GF-D8 (cell line): ENCODE measurements around the gene SLC25A5.
"Not testable (repeated sequence)": the region's sequence is repeated elsewhere in the genome, so short reads cannot be mapped to it uniquely, and the experiment has no call there.

Source experiments
- DNase-seq: peaks from one replicate; lab custom pipeline; 2025; lab: John Stamatoyannopoulos, UW

The SLC25A5 gene

DNA sequence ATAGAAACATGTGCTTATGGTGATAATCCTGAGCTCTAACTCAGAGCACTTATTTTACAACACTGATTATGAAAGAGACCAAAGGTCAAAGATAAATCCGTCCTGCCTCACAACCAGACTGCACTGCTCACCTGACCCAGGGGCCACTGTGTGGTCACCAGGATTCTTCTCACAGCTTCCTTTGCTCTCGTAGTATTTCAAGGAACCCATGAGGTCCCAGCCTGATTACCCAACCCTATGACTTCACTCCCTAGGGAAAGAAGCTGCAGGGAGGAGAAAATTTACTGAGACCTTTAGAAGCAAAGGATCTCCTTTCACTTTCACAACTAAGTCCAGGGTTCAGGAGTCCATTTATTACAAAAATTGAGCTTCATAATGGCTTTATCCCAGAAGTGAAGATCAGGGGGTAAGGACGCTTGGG is 9.6 kb downstream of the SLC25A5 start:
- DNase-seq: peak; percentile 35

DNA sequence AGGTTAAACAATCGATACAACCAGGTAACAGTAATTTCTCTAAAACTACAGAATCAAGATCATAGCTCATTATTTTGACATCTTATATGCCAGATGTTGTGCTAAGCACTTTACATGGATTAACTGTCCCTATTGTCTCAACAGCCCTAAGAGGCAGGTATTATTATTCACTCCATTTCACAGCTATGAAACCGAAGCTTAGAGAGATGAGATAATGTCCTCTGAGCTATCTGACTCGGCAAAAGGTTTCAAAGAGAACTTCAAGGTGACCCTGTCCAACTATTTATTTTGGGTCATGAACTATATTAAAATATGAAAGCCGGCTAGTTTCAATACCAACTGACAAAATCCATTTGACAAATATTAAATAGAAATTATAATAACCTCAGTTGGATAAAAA is 10.3 kb downstream of the SLC25A5 start:
- no peak for DNase-seq

DNA sequence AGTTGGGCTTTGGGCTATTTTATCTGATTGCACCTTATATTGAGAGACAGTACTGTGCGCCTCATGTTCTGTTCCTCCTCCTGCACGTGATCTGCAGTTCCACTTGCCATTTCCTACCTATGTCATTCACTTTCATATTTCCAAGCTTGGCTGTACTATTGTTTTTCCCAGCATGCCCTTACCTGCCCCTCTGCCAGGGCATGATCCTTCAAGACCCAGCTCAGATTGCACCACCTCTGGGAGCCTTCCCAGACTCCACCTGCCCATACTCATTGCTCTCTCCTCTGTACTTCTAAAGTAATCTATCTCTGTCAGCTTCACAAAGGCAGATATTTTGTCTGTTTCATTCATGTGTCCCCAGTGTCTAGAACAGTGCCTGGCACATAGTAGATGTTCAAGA is 11.6 kb downstream of the SLC25A5 start:
- no peak for DNase-seq

DNA sequence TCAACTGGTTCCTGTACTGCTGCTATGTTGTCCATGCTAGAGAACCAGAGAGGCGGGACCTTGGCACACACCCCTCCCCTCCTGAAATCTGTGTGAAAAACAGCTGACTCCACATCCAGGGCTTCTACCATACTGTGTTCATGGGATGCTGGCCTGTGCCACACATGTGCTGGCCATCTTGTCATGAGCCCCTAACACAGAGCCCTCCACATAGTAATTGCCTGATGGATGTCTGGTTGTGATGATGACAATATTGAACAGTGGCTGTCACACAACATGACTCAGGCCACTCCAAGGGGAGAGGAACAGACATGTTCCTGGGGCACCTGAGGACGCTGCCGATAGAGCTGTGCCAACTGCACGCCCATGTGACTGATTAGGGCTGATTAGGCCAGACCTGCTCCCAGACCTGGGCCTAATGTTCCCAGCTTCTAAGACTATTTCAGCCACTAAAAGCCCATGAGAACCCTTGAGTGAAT is 13.1 kb downstream of the SLC25A5 start:
- no peak for DNase-seq

DNA sequence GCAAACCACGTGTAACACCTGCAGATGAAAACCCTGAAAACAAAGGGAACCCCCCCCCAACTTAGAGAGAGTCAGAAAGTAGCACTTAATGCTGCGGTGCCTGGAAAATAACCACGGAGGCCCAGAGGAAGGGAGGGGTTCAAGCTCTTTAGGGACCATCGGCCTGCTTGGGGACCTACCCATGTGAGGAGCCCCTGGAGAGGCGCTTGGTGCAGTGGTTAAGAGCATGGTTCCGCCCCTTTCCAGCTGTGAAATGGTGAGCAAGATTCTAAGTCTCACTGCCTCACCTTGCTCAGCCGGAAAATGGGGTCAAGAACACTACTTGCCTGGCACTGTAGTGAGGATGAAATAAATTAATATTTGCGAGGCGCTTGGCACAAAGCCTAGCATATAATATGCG is 13.8 kb downstream of the SLC25A5 start:
- no peak for DNase-seq

DNA sequence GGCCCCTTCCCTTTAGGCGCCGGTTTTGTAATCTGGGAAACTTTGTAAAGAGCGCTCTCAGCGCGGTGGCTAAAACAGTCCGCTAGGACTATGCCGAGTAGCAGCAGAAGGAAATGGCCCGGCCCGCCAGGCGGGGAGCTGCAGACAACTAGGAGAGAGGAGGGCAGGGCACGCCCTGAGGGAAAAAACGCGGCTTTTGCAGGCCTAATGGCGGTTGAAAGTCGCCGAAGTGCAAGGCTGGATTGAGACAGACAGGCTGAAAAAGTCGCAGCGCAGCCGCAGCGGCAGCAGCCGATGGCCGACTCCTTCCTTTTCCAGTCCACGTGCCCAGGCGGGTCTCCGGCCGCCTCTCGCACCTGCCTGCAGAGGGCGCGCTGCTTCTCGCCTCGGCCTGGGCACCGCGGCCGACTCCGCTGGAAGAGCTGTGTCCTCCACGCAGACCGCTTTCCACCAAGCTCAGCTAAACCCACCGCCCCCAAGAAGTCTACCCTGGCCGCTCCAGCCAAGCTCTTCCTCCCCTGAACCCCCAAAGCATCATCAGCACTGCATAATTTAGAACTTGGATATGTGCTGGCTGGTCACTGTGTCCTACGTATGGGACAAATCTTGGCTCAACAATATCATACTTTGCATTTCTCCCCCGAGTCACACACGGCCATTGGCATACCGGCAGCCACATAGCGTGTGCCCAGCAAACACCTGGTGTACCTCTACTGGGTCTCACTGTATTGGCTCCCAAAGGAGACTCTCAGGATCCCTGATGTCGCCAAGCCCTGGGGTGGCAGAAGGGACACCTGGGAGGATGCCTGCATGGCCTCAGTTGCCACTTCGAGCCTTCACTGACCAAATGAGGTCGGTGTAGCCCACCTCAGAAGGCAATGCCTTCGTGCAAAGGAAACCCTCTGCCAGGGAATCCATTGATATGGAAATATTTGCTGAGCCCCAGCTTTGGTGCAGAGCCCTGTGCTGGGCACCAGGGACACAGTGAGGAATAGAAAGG is 14.5 kb downstream of the SLC25A5 start:
- DNase-seq: peak; percentile 23

DNA sequence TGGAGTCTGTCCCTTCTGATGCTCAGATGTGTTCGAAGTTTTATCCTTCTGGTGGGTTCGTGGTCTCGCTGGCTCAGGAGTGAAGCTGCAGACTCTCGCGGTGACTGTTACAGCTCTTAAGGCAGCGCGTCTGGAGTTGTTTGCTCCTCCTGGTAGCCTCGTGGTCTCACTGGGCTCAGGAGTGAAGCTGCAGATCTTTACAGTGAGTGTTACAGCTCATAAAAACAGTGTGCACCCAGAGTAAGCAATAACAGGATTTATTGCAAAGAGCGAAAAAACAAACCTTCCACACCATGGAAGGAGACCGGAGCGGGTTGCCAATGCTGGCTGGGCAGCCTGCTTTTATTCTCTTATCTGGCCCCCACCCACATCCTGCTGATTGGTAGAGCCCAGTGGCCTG is 18.5 kb downstream of the SLC25A5 start:
- DNase-seq: no peak

DNA sequence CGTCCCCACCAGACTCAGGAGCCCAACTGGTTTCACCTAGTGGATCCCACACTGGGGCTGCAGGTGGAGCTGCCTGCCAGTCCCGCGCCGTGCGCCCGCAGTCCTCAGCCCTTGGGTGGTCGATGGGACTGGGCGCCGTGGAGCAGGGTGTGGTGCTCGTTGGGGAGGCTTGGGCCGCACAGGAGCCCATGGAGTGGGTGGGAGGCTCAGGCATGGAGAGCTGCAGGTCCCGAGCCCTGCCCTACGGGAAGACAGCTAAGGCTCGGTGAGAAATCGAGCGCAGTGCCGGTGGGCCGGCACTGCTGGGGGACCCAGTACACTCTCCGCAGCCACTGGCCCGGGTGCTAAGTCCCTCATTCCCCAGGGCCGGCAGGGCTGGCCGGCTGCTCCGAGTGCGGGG is 19.5 kb downstream of the SLC25A5 start:
- DNase-seq: not testable (repeated sequence)

DNA sequence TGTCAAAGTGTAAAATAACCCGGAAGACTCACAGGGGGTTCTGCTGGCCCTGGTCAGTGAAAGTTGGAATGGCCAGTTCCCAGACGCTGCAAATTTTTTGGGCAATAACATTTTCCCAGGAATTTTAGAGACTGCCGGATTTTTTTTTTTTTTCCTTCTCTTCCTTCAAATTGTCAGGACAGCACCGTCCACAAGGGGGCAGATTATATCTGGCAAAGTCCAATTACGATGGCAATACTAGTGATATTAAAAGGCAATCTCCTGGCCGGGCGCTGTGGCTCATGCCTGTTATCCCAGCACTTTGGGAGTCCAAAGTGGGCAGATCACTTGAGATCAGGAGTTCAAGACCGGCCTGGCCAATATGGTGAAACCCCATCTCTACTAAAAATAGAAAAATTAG is 20.5 kb downstream of the SLC25A5 start:
- DNase-seq: no peak

DNA sequence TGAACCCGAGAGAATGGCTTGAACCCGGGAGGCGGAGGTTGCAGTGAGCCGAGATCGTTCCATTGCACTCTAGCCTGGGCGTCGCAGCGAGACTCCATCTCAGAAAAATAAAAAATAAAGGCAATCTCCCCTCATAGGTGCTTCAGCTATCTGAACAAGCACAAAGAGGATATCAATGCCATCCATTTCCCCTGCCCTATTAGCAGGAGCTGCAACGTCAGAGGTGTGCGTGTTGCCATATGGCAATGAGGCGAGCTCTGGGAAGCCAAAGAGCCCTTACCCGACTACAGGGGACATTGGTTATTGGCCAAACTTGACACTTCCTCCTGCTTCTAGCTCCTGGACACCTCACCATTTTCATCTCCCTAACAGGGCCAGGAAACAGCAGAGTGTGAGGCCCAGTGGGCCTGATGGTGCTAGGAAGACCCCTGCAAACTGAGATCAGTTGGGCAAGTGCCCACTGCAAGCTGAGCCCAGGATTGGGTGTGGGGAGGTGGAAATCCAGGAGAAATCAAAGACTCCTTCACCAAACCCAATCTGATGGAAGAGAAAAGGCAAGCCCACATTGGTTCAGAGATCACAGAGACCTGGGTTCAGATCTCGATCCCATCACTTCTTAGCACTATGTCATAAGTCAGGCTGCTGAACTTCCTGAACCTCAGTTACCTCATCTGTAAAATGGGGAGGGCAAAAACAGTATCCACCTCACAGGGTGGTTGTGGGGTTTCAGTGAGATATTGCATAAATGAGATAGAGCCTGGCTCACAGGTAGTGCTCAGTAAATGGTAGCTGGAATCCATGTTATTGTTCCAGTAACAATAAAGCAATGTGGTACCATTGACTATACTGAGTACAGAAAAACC is 21.2 kb downstream of the SLC25A5 start:
- DNase-seq: no peak

DNA sequence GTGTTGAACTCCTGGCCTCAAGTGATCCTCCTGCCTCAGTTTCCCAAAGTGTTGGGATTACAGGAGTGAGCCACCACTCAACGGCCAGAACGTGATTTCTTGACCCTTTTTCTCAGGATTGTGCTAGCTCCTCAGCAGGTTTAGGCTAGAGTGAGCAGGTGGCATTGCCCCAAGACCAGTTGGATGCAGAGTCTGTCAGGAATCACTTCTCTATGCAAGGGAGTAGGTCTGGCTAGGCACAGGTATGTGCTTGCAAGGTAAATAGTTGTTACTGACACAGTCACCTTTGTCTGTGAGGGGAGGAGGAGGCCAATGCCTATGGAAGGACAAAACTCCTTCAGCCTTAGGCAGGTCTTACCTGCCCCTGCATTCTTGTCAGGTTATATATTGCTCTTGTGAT is 24.2 kb downstream of the SLC25A5 start:
- no peak for DNase-seq

DNA sequence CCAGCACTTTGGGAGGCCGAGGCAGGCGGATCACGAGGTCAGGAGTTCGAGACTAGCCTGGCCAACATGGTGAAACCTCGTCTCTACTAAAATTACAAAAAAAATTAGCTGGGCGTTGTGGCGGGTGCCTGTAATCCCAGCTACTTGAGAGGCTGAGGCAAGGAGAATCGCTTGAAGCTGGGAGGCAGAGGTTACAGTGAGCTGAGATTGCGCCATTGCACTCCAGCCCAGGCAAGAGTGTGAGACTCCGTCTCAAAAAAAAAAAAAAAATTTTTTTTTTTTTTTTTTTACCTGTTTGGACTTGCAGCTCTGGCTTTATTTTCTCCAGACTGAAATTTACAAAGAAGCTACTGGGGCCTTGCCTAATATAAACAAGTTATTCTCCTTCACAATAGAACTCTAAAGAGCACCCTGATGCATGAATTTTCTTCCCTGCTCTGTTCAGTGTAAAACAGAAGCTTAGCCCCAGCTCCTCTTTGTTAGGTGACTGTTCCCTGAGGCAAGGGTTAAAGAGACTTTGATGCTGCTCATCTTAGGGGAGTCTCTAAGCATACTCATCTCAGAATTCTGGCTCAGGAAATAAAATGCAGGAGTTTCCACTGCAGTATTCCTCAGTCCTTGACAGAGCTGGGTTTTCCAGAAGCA is 25.7 kb downstream of the SLC25A5 start:
- not testable (repeated sequence) for DNase-seq

DNA sequence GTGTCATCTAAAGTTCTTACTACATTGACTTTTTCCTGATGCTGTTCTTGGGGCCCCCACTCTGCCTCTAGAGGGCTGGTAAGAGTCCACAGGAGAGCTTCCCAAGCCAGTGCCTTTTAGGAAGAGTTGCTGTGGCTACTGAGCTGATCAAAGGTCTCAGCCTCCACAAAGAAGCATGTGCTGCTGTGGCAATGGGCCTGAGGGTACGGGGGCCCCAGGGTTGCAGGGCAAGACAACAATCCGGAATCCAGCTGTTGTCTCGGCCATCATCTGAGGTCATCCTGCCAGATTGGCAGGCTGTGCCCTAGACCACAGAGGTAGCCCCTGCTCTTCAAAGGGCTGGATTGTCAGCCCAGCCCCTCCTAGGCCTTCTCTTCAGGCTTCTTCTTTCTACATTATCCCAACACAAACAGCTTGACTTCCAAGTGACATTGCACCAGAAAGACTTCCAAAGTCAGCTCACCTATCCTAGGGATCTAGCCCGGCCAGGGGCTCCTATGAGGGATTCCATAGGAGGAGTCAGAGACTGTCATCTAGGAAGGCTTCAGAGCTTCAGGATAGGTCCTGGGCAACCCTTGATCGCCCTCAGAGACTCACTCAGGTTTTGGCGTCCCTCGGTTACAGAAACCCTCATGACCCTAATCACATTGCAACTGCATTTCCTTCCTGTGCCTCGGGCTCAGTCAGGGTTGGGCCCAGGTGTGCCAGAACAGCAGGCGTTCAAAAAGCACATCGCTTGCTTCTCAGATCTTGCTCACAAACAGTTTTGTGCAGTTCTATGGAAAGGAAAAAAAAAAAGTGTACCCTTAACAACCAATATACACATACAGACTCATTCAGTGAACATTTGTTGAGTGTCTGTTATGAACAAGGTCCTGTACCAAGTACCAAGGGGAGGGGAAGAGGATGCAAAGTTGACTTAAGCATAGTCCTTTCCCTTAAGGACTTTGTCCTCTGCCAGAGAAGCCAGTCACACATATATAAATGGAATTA is 27.8 kb downstream of the SLC25A5 start:
- DNase-seq: peak; percentile 16

DNA sequence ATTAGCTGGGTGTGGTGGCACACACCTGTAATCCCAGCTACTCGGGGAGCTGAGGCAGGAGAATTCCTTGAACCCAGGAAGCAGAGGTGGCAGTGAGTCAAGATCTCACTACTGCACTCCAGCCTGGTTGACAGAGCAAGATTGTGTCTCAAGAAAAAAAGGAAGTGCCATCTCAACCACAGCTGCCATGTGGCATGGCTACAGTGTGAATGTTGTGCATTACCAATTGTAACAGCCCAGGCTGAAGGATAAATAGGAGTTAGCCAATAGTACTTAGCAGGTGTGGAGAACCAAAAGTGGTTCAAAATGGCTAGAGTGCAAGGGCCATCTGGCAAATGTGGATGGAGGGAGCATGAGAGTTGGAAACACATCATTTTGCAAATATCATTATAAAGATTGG is 28.9 kb downstream of the SLC25A5 start:
- DNase-seq: peak; percentile 61

DNA sequence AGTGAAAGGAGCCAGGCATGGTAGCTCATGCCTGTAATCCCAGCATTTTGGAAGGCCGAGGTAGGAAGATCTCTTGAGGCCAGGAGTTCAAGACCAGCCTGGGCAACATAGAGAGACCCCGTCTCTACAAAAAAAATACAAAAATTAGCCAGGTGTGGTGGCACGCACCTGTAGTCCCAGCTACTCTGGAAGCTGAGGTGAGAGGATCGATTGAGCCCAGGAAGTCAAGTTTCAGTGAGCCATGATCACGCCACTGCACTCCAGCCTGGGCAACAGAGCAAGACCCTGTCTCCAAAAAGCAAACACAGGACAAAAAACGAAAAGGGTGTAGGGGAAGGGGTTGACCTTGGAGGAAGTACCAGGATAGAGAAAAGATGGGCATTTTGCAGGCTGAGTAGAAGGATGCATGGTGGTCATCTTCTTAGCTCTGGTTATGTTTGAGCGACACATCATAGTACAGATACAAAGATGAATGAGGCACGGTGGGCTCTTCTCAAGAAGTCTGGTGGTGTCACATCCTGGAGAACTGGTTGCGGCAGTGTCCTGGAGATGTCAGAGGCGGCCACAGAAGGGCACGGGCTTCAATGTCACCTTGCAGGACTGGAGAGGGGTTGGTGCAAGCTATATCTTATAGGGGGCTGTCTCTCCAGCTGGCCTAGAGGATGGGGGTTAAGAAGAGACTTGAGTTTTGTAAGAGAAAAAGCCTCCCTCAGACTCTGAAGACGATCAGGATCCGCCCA is 32.0 kb downstream of the SLC25A5 start:
- DNase-seq: no peak

DNA sequence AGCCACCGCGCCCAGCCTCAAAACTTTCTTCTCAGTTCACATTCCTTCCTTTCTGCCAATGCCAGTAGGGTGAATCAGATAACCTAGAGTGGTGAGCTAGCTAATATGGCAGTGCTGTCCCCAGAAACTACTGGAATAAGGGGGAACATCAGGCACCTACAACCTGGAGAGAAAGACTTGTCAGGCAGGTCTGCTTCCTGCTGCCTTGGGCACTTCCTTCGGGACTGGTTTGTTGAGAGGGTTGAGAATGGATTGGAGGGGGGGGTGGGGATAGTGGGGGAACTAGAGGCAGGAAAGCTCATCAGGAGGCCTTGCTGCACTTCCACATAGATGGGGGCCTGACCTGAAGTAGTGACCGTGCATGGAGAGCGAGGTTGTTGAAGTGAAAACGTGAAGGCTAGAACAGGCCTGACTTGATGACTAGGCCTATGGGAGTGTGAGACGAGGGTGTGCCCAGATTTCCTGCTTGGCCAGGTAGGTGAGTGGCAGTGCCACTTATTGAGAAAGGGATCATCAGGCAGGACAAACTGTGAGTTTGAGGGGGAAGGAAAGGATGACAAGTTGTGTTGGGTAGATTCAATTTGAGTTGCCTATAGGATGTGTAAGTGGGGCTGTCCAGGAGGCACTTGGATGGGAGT is 33.4 kb downstream of the SLC25A5 start:
- DNase-seq: no peak

DNA sequence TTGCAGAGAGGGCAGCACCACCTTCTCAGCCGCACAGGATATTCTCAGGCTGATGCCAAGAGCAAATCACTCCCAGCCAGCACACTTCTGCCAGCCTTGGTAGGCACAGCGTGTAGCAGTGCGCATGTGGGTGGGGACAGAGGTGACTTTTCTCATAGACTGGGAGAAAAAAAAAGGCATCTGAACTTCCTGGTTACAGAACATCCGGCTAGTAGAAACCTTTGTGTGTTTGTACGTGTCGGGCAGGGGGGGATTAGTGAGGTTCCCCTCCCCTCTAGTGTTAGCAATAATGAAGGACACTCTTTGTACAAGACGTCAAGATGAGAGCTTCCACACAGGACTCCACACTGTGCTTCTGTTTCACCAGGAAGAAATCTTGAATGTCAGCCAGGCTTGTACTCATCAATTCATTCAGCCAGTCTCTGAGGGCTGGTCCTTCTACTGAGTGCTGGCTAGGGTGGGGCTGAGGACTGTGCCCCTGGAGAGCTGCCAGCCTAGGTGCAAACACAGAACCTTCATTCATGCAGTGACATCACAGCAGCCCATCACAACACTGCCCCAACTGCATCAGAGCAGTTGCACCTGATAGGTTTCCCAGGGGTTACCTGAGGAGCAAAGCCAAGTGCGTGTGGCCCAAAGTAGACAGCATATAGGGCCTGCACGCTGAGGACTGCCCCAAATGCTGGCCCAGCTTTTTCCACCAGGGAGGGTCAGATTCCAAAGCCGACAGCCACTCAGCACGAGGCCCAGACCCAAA is 34.7 kb downstream of the SLC25A5 start:
- peak; percentile 5 for DNase-seq

DNA sequence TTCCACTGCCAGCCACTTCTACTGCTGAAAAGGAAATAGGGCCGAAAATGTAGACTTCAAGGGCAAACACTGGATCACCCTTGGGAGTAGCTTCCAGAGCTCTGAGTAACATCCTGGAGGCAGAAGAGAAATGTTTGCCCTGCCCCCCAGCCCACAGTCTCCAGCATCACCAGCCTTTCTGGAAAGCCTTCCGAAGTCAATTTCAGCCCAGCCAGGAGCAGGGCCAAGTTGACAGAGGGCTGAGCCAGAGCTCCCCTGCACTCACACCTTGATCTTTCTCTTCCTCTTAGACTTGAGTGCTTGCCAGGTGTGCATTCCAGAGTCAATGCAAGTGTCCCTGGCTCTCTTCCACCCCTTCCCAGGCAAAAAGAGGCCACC is 35.2 kb downstream of the SLC25A5 start:
- no peak for DNase-seq

DNA sequence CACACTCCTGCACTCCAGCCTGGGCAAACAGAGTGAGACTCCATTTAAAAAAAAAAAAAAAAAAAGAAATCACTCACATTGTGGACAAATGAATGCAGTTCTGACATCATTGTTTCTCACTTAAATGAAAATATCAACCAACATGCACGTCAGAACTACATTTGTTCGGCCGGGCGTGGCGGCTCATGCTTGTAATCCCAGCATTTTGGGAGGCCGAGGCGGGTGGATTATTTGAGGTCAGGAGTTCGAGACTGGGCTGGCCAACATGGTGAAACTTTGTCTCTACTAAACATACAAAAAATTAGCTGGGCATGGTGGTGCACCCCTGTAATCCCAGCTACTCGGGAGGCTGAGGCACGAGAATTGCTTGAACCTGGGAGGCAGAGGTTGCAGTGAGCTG is 36.9 kb downstream of the SLC25A5 start:
- DNase-seq: not testable (repeated sequence)
